H1 (cell line): Measurements from ENCODE around the gene MIDN. TPM values are rescaled to one million over a fixed set of nuclear protein-coding genes. Genes with fewer than 3 reads are reported as not detected.
A peak's percentile ranks its signal among the peaks of the same experiment; 100 is the strongest.

Experiments used
- CTCF ChIP-seq, 3 experiments: IDR thresholded peaks; 1 replicate in 2 of 3; 2 replicates in 1 of 3; pipeline versions ENCODE4 v1.5.1 to v1.6.1; 2011; ENCODE audit warnings: low read length in 3 of 3, mild to moderate bottlenecking in 3 of 3, inconsistent platforms in 2 of 3, low read depth in 1 of 3, moderate library complexity in 1 of 3; ENCODE audit not compliant: insufficient read depth in 1 of 3; ENCODE audit errors: control extremely low read depth in 1 of 3
- polyA plus RNA-seq, 7 experiments: library from polyadenylated mRNA; depleted of rRNA in 3 of 7; stranded (reverse) in 5 of 7; unstranded in 2 of 7; fragments of >200 nt in 5 of 7; fragments of 200-250 nt in 2 of 7; gene quantifications; 1 replicate in 5 of 7; 2 replicates in 1 of 7; 4 replicates in 1 of 7; pipeline versions ENCODE4 v1.2.1 to v1.2.3, GENCODE V29; 2011 to 2013; ENCODE audit warnings: missing spikeins in 2 of 7, mixed read lengths in 2 of 7
- total RNA-seq: library from RNA; stranded (reverse); fragmentation: NEBNext Ultra II Directional; extraction: Animal tissue kit (Norgen Biotek cat#: 25700); gene quantifications from 2 replicates; pipeline ENCODE4 v1.2.1, GENCODE V29; 2021

MIDN gene
- total and polyA plus RNA-seq, 2 of the 8 experiments (the other 6 are each of a cell fraction or from before 2014, with no cell fraction given) = 39.8 to 159 TPM

- peak; percentile 26 to 63 (median 38); a peak in 3 of 4 replicates for TF ChIP-seq CTCF (IDR thresholded peaks at IDR 0.05; ENCODE audit: control extremely low read depth in 1 of 3, insufficient read depth in 1 of 3, low read depth in 1 of 3, low read length in 3 of 3)
Measured at GRCh38 chr19:1261538-1261797, 13.1 kb downstream of the MIDN start (continued).
